Germinal center (tissue), 1 donor: ENCODE results near the gene BMP2K.

Experiments used
- DNase-seq: peaks from one replicate; pipeline ENCODE4 v3.0.0; 2012; ENCODE audit warnings: mixed read lengths, low spot score

The BMP2K gene

DNA sequence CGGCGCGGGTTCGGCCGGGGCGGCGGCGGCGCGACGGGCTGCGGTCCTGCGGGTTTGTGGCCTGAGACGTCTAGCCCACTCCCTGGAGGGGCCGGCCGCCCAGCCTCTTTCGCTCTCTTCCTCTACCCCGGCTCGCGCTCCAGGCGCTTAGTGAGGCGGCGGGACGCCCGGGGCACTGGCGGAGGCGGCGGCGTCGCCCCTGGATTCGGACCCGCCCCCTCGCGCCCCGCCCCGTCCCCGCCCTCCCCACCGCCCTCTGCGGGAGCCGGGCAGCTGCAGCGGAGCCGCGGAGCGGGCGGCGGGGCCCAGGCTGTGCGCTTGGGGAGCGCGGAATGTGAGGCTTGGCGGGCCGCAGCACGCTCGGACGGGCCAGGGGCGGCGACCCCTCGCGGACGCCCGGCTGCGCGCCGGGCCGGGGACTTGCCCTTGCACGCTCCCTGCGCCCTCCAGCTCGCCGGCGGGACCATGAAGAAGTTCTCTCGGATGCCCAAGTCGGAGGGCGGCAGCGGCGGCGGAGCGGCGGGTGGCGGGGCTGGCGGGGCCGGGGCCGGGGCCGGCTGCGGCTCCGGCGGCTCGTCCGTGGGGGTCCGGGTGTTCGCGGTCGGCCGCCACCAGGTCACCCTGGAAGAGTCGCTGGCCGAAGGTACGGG, at the start of gene BMP2K:
BMP2K (plus strand) TSS at position 272 of the 650 bp plus-strand sequence; CDS start at position 466, 194 bp downstream.
- peak; percentile 88 for DNase-seq

DNA sequence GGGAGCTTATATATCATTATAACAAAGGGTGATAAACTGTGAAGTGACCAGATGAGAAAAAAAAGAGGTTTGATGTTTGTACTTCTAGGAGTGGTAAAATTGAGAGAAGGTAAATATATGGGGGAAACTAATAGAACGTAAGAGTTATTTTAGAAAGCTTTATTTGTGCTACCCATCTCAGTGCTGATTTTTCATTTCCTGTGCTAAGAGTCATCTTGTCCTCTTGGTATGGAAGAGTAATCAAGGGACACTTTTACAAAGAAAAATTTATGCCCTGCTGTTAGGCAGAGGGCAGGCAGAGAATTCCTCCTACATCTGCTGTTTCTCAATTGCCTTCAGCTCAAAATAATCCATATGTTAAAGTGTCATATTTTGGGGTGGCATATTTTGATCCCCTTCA, 49.6 kb upstream of the BMP2K start:
- DNase-seq: no peak

DNA sequence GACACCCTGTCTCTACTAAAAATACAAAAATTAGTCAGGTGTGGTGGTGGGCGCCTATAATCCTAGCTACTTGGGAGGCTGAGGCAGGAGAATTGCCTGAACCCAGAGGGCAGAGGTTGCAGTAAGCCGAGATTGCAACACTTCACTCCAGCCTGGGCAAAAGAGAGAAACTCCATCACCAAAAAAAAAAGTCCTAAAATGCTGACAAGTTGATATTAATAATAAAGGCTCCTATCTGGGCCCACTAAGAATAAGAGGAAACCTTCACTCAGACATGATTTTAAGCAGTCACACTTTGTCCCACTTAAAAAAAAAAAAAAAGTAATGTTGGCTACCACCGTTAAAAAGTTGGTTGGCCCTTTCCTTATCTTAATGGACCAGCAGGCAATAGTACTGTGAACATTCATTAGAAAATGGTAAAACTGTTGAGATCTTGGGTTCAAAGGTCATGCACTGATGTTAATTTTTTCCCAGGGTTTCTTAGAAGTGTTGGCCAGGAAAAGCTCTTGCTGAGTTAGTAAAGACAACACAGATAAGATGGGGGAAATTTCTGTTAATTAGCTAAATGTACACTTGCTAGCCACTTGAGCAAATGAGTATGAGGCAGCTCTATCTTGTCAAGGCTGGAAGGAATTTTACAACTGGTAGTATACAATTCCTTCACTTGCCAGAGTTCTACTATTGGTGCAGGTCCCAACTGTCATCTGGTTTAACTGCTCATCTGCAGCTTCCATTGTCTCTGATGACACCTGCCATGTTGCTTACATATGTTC, 43.6 kb upstream of the BMP2K start:
- DNase-seq: no peak

DNA sequence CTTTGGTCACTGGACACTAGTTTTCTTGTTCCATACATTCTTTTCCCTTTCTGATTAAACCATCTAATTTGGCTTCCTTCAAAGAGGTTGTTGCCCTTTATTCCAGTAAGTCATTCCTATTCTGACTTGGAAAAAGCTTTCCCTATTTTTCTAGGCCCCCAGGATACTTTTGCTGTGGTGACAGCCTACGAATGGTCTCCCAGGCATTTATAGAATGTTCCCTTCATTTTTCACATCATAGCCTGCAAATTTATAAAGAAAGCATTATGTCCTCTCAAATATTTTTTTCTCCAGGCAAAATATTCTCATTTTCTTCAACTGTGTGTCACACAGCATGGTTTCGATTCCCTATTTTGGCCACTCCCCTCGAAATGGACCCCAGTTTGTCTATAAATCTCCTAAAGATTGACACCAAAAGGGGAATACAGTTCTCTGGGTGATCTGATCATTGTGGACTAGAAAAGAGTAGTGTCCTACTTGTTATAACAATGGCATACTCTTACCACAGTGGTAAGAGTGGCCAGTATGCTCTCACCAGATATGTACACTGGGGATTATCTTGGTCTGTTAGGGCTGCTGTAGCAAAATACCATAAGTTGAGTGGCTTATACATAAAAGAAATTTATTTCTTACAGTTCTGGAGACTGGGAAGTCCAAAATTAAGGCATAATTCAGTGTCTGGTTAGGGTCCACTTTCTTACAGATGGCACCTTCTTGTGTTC, 41.5 kb upstream of the BMP2K start:
- peak; percentile 39 for DNase-seq

DNA sequence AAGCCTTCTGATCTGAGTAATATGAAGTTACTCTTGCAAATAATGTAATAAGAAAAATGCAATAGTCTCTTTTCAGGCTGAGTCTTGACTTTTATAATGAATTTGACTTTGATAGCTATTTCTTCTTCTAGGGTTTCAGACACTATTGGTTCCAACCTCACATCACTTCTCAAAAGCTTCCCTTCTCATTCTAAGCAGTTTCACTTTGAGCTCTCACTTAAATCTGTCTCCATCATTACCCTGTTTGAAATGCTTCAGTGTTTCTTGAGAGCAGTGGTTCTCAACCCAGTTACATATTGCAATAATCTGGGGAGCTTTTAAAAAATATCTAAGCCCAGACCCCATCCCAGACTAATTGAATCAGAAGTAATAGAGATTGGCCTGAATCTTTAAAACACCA, 40.5 kb upstream of the BMP2K start:
- no peak for DNase-seq

DNA sequence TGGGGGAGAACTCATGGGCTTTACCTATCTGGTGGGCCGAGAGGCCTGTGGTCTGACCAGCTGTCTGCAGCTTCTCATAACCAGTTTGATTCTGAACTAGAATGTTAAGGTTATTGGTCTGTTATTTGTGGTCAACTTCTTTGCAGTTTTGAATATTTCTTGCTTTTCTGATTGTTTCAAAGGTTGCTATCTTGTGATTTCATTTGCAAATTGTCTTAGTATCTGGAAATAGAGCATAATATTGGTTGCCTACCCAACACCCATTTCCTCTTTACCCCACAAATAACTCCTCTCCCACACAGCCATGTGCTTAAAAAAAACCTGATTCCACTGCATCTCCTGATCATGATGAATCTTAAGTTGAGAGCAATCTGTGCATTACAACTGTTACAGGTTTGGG, 39.1 kb upstream of the BMP2K start:
- peak; percentile 21 for DNase-seq

DNA sequence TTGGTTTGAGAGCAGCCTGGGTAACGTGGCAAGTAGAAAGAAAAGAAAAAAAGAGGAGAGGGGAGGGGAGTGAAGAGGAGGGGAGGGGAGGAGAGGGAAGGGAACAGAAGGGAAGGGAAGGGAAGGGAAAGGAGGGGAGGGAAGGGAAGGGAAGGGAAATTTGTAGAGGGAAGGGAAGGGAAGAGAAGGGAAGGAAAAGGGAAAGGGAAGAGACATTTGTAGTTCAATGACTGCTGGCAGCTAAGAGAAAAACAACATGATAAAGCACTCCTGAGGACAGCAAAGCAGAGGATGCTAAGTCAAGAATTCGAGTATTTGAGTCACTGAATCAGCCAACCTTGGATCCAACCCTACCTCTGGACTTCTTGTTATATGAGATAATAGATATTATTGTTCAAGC, 38.2 kb upstream of the BMP2K start:
- no peak for DNase-seq

DNA sequence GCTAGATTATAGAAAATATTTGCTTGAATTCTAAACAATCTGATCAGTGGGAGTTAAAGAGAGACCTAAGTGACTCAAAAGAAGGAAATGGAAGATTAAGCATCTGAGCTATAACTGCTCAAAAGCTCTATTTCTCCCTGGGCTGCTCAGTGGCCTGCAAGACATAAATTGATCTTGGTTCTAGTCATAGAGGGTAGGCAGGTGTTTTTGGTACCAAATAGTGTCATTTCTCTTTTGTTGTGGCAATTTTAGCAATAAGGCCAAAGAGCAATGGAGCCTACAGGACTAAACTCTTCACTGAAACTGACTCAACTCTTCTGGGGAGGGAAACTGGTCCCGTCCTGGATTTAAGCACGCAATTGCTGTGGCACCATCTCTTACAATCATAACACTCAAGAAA, 33.9 kb upstream of the BMP2K start:
- no peak for DNase-seq

DNA sequence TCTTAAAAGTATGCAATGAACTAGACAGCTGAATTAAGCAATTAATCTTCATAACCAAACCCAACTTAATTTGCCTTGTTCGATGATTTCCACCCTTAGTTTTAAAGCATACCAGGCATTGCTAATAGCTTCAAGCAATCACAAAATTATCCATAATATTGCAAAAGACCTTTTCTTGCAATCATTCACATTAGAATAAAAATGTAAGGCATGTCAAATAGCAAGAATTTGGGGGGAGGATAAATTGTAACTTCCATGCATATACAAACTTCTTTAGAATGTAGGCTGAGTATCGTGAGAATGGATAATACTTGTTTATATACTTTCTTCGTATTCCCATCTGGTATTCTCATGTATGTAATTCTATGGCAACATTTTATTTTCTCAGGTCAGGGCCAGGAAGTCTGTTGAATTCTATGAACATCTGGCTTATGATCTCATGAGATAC, 28.7 kb upstream of the BMP2K start:
- no peak for DNase-seq

DNA sequence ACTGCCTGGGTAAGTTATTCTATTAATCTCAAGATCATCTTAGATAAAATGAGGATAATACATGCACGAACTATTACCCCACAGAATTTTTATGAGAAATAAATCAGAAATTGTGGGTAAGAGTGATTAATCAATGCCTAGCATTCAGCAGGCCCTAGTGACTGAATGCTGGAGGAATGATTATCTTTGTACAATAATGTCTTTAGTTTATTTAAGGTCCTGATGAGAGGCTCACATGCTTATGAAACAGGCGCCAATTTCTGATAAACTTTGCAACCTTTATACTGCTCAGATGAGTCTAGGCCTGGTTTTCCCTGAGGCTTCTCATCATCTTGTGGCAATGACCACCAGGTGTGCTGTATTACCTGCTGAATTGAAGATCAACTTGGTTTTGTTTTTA, 27.8 kb upstream of the BMP2K start:
- no peak for DNase-seq

DNA sequence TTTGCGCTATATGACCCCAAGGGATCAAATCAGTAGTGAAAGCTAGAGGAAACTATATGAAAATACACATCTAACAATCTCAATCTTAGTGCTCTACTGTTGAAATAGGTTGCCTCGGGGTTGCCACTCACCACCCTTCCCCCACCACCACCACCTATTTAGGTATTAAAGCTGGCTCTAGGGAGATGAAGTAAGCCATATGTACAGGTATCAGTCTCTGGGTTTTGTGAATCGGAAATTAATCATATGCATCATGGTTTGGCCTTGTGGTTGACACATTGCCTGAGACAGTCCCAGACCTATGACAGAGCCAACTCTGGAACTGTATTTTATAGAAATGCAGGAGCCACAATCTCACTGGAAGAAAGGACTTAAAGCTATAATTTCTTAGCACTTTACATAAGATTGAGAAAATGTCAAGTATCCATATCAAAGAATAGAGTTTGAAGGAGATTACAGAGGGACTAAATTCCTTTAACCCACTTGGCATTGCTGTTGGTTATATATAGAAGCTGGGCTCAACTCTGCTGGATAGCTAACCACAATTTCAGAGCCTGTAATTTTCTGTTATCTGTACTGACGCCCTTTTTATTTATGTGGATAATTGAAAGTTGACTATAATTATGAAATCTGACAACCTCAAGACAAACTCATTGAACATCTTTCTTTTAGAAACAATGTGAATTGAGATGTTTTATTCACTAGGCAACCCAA, 26.7 kb upstream of the BMP2K start:
- DNase-seq: no peak

DNA sequence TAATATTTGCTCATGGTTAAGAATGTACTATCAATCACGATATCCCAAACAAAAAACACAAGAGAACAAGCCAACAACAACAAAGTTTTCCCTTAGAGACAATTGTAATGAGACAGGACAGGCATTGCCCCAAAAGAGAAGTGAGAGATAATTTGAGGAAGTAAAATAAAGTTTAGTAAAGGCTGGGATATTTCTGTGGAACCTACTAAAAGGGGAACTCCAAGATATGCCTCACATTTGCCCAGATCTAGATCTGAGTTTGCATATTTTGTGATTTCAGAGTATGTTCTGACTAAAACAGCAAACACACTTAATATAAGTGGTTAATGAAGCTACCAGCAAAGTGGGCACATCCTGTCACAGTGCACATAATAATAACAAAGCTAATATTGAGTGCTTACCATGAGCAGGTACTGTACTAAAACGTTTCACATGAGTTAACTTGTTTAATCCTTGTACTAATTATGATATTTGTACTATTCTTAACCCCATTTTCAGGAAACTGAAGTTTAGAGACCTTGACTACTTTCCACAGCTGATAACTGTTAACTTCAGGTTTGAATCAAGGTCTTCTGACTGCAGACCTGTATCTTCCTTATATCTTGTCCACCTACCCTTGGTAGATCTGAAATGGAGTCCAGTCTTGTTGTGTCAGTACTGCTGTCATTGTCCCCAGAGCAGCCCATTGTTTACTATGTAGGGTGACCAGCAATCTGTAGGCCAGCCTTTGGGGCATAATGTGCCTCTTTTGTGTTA, 26.0 kb upstream of the BMP2K start:
- peak; percentile 55 for DNase-seq

DNA sequence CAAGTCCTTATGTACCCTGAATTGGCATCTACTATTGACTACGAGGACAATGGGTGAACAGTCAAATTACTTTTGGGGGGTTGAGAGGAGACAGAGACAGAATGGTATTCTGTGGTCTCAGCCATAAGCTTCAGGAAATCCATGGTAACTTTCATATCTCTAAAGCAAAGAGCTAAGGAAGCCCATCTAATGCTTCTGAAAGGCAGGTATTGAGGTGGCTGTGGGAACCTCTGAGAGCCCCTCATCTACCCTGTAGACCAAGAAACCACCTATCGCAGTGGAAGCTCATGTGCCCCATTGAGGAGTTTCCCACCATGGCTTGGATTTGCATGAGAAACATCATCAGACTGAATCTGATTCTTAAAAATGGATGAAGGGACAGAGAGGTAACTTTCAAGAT, 23.1 kb upstream of the BMP2K start:
- no peak for DNase-seq

DNA sequence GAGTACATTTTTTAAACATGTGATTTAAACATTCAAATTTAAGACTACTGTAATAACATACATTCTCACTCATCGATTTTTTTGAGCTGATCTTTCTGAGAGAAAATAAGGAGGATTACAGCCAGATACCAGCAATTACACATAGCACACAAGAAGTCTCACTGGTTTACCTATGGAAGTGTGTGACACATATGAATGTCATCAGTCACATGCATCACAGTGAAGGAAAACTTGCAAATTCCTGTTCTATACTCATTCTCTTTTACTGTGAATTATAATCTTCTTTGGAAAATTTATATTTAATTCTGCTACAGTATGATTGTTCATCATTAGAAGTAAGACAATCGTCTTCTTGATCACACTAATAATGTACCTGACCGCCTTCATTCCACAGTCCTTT, 21.3 kb upstream of the BMP2K start:
- no peak for DNase-seq

DNA sequence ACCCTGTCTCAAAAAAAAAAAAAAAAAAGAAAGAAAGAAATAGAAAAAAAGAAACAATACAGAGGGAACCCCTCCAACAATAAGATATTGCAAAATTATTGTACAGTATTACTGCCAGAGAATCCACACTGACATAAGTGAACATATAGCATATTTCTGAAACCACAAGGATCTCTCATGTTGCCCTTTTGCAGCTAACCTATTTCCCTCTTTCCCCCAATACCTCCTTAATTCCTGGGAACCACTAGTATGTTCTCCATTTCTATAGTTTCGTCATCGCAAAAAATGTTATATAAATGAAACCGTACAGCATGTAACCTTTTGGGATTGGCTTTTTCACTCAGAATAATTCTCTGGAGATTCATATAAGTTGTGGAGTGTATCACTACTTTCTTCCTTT, 20.0 kb upstream of the BMP2K start:
- no peak for DNase-seq

DNA sequence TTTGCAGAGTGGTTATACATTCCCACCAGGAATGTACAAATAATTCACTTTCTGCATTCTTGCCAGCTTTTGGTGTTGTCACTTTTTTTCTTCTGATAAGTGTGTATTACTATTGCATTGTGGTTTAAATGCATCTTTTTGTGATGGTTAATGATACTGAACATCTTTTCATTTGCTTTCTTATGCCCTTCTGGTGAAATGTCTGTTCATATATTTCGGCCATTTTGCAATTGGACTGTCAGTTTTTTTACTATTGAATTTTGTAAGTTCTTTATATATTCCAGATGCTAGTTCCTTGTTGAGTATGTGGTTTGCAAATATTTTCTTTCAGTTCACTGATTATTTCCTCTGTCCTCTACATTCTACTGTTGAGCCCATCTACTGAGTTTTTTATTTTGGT, 19.4 kb upstream of the BMP2K start:
- no peak for DNase-seq

DNA sequence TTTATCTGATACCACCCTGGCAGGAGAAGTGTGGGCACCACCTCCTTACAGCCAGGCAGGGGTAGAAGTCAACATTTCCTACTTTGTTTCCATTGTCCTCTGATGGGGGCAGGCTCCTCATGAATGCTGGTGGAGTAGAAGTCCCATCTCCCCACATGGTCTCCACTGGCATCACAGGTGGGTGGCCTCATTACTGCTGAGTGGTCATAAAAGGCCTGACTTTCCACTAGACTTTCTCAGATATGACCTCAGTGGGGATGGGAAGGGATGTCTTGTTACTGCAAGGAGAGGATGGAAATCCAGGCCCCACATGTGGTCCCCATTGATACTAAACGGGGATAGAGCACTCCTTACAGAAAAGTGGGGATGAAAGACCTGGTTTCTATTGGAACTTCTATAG, 18.6 kb upstream of the BMP2K start:
- no peak for DNase-seq

DNA sequence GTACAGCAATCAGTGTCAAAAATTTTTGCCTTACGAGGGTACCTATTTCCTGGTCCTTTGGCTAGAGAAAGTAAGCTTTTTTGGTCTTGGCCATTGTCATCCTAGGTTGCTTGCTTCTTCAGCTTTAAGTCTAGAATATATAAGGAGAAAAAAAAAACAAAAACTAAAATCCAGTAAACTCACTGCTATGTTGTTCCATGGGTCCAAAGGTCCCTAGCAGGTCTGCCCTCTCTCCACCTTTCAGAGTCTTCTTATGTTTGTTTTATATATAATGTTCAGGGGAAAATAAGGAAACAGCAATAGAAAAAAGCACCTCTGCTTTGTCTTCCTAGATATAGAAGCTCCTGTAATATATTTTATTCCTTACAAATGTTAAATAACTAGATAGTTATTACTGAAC, 18.1 kb upstream of the BMP2K start:
- no peak for DNase-seq

DNA sequence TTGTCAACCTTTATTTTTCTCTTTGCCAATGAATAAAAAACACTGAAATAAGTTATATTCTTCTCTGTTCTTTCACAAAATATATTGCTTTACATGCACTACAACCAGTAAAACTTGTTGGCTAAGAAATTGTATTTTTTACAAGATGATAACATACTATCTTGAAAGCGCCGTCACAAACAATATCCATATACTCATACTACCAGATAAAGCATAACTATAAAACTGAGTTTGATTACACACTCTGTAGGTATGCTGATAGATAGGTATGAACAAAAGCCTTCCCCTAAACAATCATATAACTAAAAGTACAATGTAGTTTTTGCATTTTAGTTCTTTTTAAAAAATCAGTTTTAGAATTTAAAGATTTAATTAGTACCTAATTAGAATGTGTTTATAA, 13.6 kb upstream of the BMP2K start:
- DNase-seq: no peak

DNA sequence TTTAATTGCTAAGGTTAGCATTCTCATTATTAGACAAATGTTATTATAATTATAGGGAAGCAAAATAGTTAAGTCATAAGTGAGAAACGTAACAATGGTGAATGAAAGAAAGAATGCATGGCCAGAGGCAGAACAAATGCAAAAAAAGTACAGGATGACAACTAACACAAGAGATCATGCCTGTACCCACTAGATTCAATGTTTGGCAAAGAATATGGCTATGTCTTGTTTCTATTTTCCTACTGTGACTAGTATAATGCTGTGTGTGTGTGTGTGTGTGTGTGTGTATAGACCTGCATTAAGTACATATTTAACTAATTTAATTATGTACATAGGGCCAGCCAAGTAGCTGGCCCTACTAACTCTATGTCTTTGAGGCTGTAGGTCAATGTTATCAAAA, 12.9 kb upstream of the BMP2K start:
- DNase-seq: no peak

DNA sequence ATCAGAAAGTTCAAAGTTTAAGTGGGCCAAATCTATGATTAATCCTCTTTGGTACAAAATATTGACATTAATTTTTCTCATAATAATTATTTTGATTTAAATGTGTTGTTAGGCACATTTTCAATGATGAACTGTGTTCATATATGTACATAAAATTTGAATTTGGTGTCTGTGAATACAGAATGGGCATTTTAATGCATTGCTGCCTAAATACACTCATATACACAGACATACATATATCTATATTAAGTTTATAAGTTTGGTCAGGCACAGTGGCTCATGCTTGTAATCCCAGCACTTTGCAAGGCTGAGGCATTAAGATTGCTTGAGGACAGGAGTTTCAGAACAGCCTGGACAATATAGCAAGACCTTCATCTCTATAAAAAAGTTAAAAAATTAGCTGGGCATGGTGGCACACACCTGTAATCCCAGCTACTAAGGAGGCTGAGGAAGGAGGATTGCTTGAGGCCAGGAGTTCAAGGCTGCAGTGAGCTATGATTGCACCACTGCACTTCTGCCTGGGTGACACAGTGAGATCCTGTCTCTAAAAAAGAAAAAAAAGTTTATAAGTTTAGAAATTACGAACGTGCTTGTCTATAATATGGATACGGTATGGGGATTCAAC, 12.3 kb upstream of the BMP2K start:
- no peak for DNase-seq
